AG09319 (cell line): ENCODE data around the gene GABRP.

Experiments used
- DNase-seq: peaks from one replicate; pipeline ENCODE4 v3.0.0-alpha.2; 2010; ENCODE audit warnings: low read depth; ENCODE audit errors: extremely low read depth
- CTCF ChIP-seq: IDR thresholded peaks from 2 replicates; pipeline ENCODE4 v1.5.1; 2011; ENCODE audit warnings: low read depth, mild to moderate bottlenecking, inconsistent platforms, low read length, moderate library complexity

GABRP gene

GRCh38 chr5:170785416-170785815, 1.9 kb downstream of the GABRP start:
- no peak for TF ChIP-seq CTCF

GRCh38 chr5:170787216-170787615, 3.7 kb downstream of the GABRP start:
- no peak for DNase-seq
- no peak for TF ChIP-seq CTCF

More at GRCh38 chr5:170785416-170785815, 1.9 kb downstream of the GABRP start:
- DNase-seq: no peak

GRCh38 chr5:170788626-170789304, 5.2 kb downstream of the GABRP start:
- no peak for TF ChIP-seq CTCF
- no peak for DNase-seq

- TF ChIP-seq CTCF: peak; percentile 35
- peak; percentile 10 for DNase-seq
Observed at GRCh38 chr5:170791325-170791954, 7.9 kb downstream of the GABRP start.

- DNase-seq: no peak
- TF ChIP-seq CTCF: no peak
Observed at GRCh38 chr5:170792878-170793277, 9.4 kb downstream of the GABRP start.

GRCh38 chr5:170795154-170795553, 11.6 kb downstream of the GABRP start:
- DNase-seq: no peak
- no peak for TF ChIP-seq CTCF

GRCh38 chr5:170805666-170806065, 22.1 kb downstream of the GABRP start:
- DNase-seq: no peak
- TF ChIP-seq CTCF: no peak
